HCT116 (cell line): ENCODE results near the gene TFIP11. TPM values are rescaled to one million over a fixed set of nuclear protein-coding genes. Genes with fewer than 3 reads are reported as not detected.

Experiments used
- ATAC-seq: fragments of 200-7000 bp; cut with Tn5 transposase; 2 replicates; pipeline ENCODE4 v1.9.1; 2020; ENCODE audit warnings: mild to moderate bottlenecking, moderate library complexity
- BruUV-seq: library from RNA; stranded (reverse); fragments of 400-500 nt; replicated peaks from 2 replicates; lab custom pipeline; 2021; lab: Mats Ljungman, UMichigan
- CTCF ChIA-PET: fragments of 300-600 bp; sonication (Branson Sonifier 250); formaldehyde crosslinking; loops from one replicate; lab custom pipeline; 2021; ENCODE audit warnings: antibody characterized with exemption; lab: Charles Lee
- POLR2A ChIA-PET: fragments of 300-600, 350-600 bp; sonication (Branson Sonifier 250); formaldehyde crosslinking; loops from one replicate; lab custom pipeline; 2021; ENCODE audit warnings: antibody characterized with exemption; lab: Charles Lee
- RAD21 ChIA-PET, 2 experiments: fragments of 300-600 bp; sonication (Branson Sonifier 250); formaldehyde crosslinking; loops; one replicate each; lab custom pipeline; 2023; ENCODE audit warnings: low total read pairs in 2 of 2; ENCODE audit not compliant: uncharacterized antibody in 2 of 2, unreplicated experiment in 2 of 2, low non-redundant PET in 1 of 2; lab: Charles Lee
- DNase-seq: peaks from one replicate; pipeline ENCODE4 v3.0.0-alpha.2; 2010; ENCODE audit warnings: low read depth, low spot score
- H2AFZ ChIP-seq: fragments of 200-600 bp; shearing (Covaris generic), sonication (generic); 2 replicates; pipeline ENCODE4 v1.6.1; 2017; ENCODE audit warnings: low read depth, mixed run types, mixed read lengths, antibody characterized with exemption, low read length; ENCODE audit not compliant: poor library complexity, severe bottlenecking
- H3K27ac ChIP-seq: 2 replicates; pipeline ENCODE4 v1.5.1; 2012; ENCODE audit warnings: low read depth, low read length
- H3K27me3 ChIP-seq: fragments of 200-600 bp; sonication (generic); 2 replicates; pipeline ENCODE4 v1.6.1; 2016; ENCODE audit warnings: mixed run types, low read length, mixed read lengths; ENCODE audit not compliant: insufficient read depth
- H3K36me3 ChIP-seq, 2 experiments: fragments of 200-500 bp in 1 of 2; fragments of 200-600 bp in 1 of 2; sonication (Bioruptor generic) in 1 of 2; sonication (generic) in 1 of 2; 2 replicates each; pipeline versions ENCODE4 v1.5.1 to v1.6.1; 2014 to 2016; ENCODE audit warnings: low read length in 2 of 2, inconsistent platforms in 1 of 2, mixed read lengths in 1 of 2, mixed run types in 1 of 2; ENCODE audit not compliant: insufficient read depth in 2 of 2, control insufficient read depth in 1 of 2
- H3K4me1 ChIP-seq, 2 experiments: fragments of 200-600 bp in 1 of 2; sonication (generic) in 1 of 2; 2 replicates each; pipeline versions ENCODE4 v1.5.1 to v1.6.1; 2012 to 2017; ENCODE audit warnings: low read length in 2 of 2, inconsistent platforms in 1 of 2, mild to moderate bottlenecking in 1 of 2, mixed read lengths in 1 of 2, mixed run types in 1 of 2, moderate library complexity in 1 of 2; ENCODE audit not compliant: insufficient read depth in 2 of 2, control insufficient read depth in 1 of 2
- H3K4me2 ChIP-seq: fragments of 200-600 bp; sonication (generic); 2 replicates; pipeline ENCODE4 v1.6.1; 2017; ENCODE audit warnings: mixed run types, low read length, mixed read lengths
- H3K4me3 ChIP-seq, 2 experiments: fragments of 200-600 bp in 1 of 2; sonication (generic) in 1 of 2; replicated peaks in 1 of 2; 2 replicates each; pipeline ENCODE4 v1.5.1; 2011 to 2016; ENCODE audit warnings: low read length in 2 of 2, control low read depth in 1 of 2, low read depth in 1 of 2, mild to moderate bottlenecking in 1 of 2, mixed read lengths in 1 of 2, mixed run types in 1 of 2
- H3K79me2 ChIP-seq: fragments of 200-600 bp; sonication (generic); 2 replicates; pipeline ENCODE4 v1.6.1; 2017; ENCODE audit warnings: mild to moderate bottlenecking, mixed run types, low read length, moderate library complexity, mixed read lengths; ENCODE audit not compliant: insufficient read depth
- H3K9ac ChIP-seq: fragments of 200-600 bp; sonication (generic); 2 replicates; pipeline ENCODE4 v1.6.1; 2016; ENCODE audit warnings: low read length, mixed read lengths
- H3K9me2 ChIP-seq: fragments of 200-600 bp; sonication (generic), shearing (Covaris generic); 2 replicates; pipeline ENCODE4 v1.6.1; 2017; ENCODE audit warnings: mixed run types, mild to moderate bottlenecking, moderate library complexity; ENCODE audit not compliant: insufficient read depth
- H3K9me3 ChIP-seq, 2 experiments: fragments of 200-500 bp in 1 of 2; fragments of 200-600 bp in 1 of 2; sonication (Bioruptor generic) in 1 of 2; sonication (generic) in 1 of 2; 2 replicates each; pipeline ENCODE4 v1.6.1; 2014 to 2017; ENCODE audit warnings: low read length in 2 of 2, mixed read lengths in 2 of 2, inconsistent platforms in 1 of 2, low read depth in 1 of 2, mild to moderate bottlenecking in 1 of 2, mixed run types in 1 of 2, moderate library complexity in 1 of 2; ENCODE audit not compliant: control insufficient read depth in 1 of 2, insufficient read depth in 1 of 2
- H4K20me1 ChIP-seq: fragments of 200-600 bp; sonication (generic), shearing (Covaris generic); 2 replicates; pipeline ENCODE4 v1.6.1; 2017; ENCODE audit warnings: mixed run types, mild to moderate bottlenecking, moderate library complexity; ENCODE audit not compliant: insufficient read depth
- CBX3 ChIP-seq: IDR thresholded peaks from 2 replicates; pipeline ENCODE4 v1.6.1; 2012; ENCODE audit warnings: low read depth
- CEBPB ChIP-seq: IDR thresholded peaks from 2 replicates; pipeline ENCODE4 v1.6.1; 2012; ENCODE audit warnings: low read depth
- EGR1 ChIP-seq: IDR thresholded peaks from 2 replicates; pipeline ENCODE4 v1.6.1; 2012; ENCODE audit warnings: low read depth
- EZH2 ChIP-seq: fragments of 200-600 bp; sonication (generic); IDR thresholded peaks from 2 replicates; pipeline ENCODE4 v1.6.1; 2017; ENCODE audit warnings: antibody characterized with exemption, mixed run types
- SP1 ChIP-seq: IDR thresholded peaks from 2 replicates; pipeline ENCODE4 v1.6.1; 2012; ENCODE audit warnings: low read depth
- YY1 ChIP-seq: IDR thresholded peaks from 2 replicates; pipeline ENCODE4 v1.6.1; 2011; ENCODE audit warnings: low read length, low read depth, moderate library complexity, mild to moderate bottlenecking; ENCODE audit not compliant: insufficient replicate concordance; ENCODE audit errors: extremely low read depth
- intact Hi-C: fragments of 100-400 bp; cut with micrococcal nuclease; formaldehyde crosslinking; loops from 2 replicates; pipeline ENCODE4 v1.10.0; 2022
- total RNA-seq: library from RNA; stranded (reverse); gene quantifications from one replicate; pipeline ENCODE4 v1.2.1, GENCODE V29; 2021; ENCODE audit not compliant: unreplicated experiment
- TF ChIP-seq, protein P1 (sequence below): IDR thresholded peaks from 2 replicates; pipeline ENCODE4 v1.6.1; 2012
- TF ChIP-seq, protein P2 (sequence below): IDR thresholded peaks from 2 replicates; pipeline ENCODE4 v1.6.1; 2012; ENCODE audit warnings: low read depth
- TF ChIP-seq, protein P3 (sequence below): IDR thresholded peaks from 2 replicates; pipeline ENCODE4 v1.6.1; 2011; ENCODE audit warnings: mild to moderate bottlenecking, low read length, moderate library complexity; ENCODE audit not compliant: insufficient replicate concordance; ENCODE audit errors: extremely low read depth

The TFIP11 gene
- total RNA-seq, 1 experiment from 2014 or later = 28.1 TPM

DNA sequence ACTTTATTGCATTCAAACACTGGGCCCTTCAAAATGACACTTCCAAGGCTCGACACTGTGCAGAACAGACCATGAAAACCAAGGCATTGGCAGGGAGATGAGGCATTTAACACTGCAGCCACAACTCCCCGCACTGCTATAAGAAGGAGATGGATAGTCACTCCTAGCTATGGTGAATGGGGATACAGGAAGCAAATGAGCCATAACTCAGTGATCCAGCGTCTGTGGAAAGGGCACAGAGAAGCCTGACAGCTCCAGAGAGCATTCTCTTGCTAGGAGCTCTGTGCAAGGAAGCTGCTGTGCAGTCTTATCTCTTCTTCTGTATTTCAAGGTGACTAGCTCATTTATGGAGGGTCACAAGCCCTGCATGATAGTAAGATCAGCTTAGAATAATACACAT lies 49.6 kb downstream of the TFIP11 start:
- TF ChIP-seq, protein P1, sequence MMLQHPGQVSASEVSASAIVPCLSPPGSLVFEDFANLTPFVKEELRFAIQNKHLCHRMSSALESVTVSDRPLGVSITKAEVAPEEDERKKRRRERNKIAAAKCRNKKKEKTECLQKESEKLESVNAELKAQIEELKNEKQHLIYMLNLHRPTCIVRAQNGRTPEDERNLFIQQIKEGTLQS = no peak
- TF ChIP-seq SP1 (no peak), EGR1 (no peak), EZH2 (no peak), CBX3 (no peak), CEBPB (no peak), YY1 (no peak)
- TF ChIP-seq, protein P2, sequence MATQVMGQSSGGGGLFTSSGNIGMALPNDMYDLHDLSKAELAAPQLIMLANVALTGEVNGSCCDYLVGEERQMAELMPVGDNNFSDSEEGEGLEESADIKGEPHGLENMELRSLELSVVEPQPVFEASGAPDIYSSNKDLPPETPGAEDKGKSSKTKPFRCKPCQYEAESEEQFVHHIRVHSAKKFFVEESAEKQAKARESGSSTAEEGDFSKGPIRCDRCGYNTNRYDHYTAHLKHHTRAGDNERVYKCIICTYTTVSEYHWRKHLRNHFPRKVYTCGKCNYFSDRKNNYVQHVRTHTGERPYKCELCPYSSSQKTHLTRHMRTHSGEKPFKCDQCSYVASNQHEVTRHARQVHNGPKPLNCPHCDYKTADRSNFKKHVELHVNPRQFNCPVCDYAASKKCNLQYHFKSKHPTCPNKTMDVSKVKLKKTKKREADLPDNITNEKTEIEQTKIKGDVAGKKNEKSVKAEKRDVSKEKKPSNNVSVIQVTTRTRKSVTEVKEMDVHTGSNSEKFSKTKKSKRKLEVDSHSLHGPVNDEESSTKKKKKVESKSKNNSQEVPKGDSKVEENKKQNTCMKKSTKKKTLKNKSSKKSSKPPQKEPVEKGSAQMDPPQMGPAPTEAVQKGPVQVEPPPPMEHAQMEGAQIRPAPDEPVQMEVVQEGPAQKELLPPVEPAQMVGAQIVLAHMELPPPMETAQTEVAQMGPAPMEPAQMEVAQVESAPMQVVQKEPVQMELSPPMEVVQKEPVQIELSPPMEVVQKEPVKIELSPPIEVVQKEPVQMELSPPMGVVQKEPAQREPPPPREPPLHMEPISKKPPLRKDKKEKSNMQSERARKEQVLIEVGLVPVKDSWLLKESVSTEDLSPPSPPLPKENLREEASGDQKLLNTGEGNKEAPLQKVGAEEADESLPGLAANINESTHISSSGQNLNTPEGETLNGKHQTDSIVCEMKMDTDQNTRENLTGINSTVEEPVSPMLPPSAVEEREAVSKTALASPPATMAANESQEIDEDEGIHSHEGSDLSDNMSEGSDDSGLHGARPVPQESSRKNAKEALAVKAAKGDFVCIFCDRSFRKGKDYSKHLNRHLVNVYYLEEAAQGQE = no peak
- TF ChIP-seq, protein P3, sequence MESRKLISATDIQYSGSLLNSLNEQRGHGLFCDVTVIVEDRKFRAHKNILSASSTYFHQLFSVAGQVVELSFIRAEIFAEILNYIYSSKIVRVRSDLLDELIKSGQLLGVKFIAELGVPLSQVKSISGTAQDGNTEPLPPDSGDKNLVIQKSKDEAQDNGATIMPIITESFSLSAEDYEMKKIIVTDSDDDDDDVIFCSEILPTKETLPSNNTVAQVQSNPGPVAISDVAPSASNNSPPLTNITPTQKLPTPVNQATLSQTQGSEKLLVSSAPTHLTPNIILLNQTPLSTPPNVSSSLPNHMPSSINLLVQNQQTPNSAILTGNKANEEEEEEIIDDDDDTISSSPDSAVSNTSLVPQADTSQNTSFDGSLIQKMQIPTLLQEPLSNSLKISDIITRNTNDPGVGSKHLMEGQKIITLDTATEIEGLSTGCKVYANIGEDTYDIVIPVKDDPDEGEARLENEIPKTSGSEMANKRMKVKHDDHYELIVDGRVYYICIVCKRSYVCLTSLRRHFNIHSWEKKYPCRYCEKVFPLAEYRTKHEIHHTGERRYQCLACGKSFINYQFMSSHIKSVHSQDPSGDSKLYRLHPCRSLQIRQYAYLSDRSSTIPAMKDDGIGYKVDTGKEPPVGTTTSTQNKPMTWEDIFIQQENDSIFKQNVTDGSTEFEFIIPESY = no peak
- Histone ChIP-seq H3K4me2 (no peak overlapping the region), H3K27me3 (no peaks in the 10 kb centered on the region), H3K4me1 (peaks cover 0 to 7% of the 10 kb centered on the region in 2 experiments; a peak in 3 of 4 replicates), H3K4me3 (no peak overlapping the region), H3K9ac (no peak overlapping the region), H3K9me3 (no peaks in the 10 kb centered on the region), H3K9me2 (no peaks in the 10 kb centered on the region), H3K36me3 (peaks cover 27 to 32% of the 10 kb centered on the region in 2 experiments; a peak in 3 of 4 replicates), H2AFZ (no peak overlapping the region), H4K20me1 (peaks cover 4% of the 10 kb centered on the region; the same call in 1 of the 2 replicates), H3K79me2 (peaks cover 14% of the 10 kb centered on the region), H3K27ac (no peak overlapping the region)
- ATAC-seq (no peak), DNase-seq (no peak)
- RAD21 ChIA-PET = interaction anchor here in 1 of 2 experiments (0.7 to 1.2 kb wide), 2 partner anchors 98 to 207 kb away, joined by 3 read pairs; no protein-coding TSS in a partner anchor
- no TSS peak for BruUV-seq
- intact Hi-C loops = no loop called here
- CTCF ChIA-PET = interaction anchor here (0.6 to 3.9 kb wide), 4 partner anchors 83 to 98 kb away, joined by 3 to 35 read pairs (median 9); no protein-coding TSS in a partner anchor
- POLR2A ChIA-PET = interaction anchor here (1.3 kb wide), 1 partner anchor 98 kb away, joined by 3 read pairs; no protein-coding TSS in a partner anchor
